Body of pancreas (tissue), 4 donors: Measurements from ENCODE around the gene TMEM132C. TPM values are rescaled to one million over a fixed set of nuclear protein-coding genes. Genes with fewer than 3 reads are reported as not detected.

ENCODE experiments used
- ATAC-seq: fragments of 150-250 bp; one replicate; pipeline ENCODE4 v1.9.1; 2016
- DNase-seq, 4 donors: peaks; one replicate each; pipeline ENCODE4 v3.0.0-alpha.2; 2019
- H3K27ac ChIP-seq, 4 donors: fragments of 200-600 bp; sonication (generic); 1 replicate in 3 of 4; 2 replicates in 1 of 4; pipeline versions ENCODE4 v1.5.1 to v1.6.1; 2016 to 2019; ENCODE audit warnings: mild to moderate bottlenecking in 1 of 4, mixed read lengths in 1 of 4, moderate library complexity in 1 of 4
- H3K27me3 ChIP-seq, 2 donors: fragments of 200-600 bp; sonication (generic); one replicate each; pipeline ENCODE4 v1.6.0; 2016; ENCODE audit warnings: mild to moderate bottlenecking in 1 of 2
- H3K36me3 ChIP-seq, 2 donors: fragments of 200-600 bp; sonication (generic); replicated peaks in 1 of 2; 2 replicates each; pipeline ENCODE4 v1.5.1; 2016; ENCODE audit warnings: low read depth in 2 of 2; ENCODE audit not compliant: insufficient read depth in 1 of 2
- H3K4me1 ChIP-seq: fragments of 200-600 bp; sonication (generic); one replicate; pipeline ENCODE4 v1.6.0; 2016
- H3K4me3 ChIP-seq, 2 donors: fragments of 200-600 bp; sonication (generic); 1 replicate in 1 of 2; 2 replicates in 1 of 2; pipeline ENCODE4 v1.5.1; 2016 to 2019
- H3K9me3 ChIP-seq, 3 donors: fragments of 200-600 bp; sonication (generic); 1 replicate in 2 of 3; 2 replicates in 1 of 3; pipeline ENCODE4 v1.5.1; 2016
- CTCF ChIP-seq, 7 experiments: fragments of 450-650 bp in 4 of 7; fragments of 200-600 bp in 3 of 7; sonication (generic) in 3 of 7; IDR thresholded peaks; one replicate each; pipeline ENCODE4 v1.5.1; 2016 to 2019; ENCODE audit warnings: antibody characterized with exemption in 7 of 7
- POLR2A ChIP-seq, 3 donors: fragments of 450-650 bp; IDR thresholded peaks; one replicate each; pipeline ENCODE4 v1.6.1; 2016; ENCODE audit warnings: antibody characterized with exemption in 3 of 3, mild to moderate bottlenecking in 2 of 3
- WGBS, 2 donors: methylation state at CpG; one replicate each; pipeline ENCODE4 v1.1.5; 2017; 5-methylcytosine and 5-hydroxymethylcytosine counted together
- intact Hi-C: fragments of 100-400 bp; cut with DNase I; formaldehyde crosslinking; loops from one replicate; pipeline ENCODE4 v1.15.1; 2023
- total RNA-seq, 2 donors: library from RNA; depleted of rRNA; stranded (reverse); fragments of >200 nt; gene quantifications; one replicate each; pipeline ENCODE4 v1.1.0, GENCODE V29; 2016

Gene TMEM132C
- total RNA-seq, 2 donors from 2014 or later: 4.4 to 8.2 TPM

- Histone ChIP-seq H3K27ac (no peak overlapping the region), H3K36me3 (no peaks in the 10 kb centered on the region), H3K9me3 (no peaks in the 10 kb centered on the region), H3K4me3 (no peak overlapping the region), H3K27me3 (no peaks in the 10 kb centered on the region), H3K4me1 (no peaks in the 10 kb centered on the region)
- intact Hi-C loops: loop anchor here (10.0 kb wide), 1 partner anchor 117 kb away; the partner anchor contains the start of gene TMEM132C
- no peak for ATAC-seq
- no peak for TF ChIP-seq POLR2A (IDR thresholded peaks at IDR 0.05)
- no peak for TF ChIP-seq CTCF (IDR thresholded peaks at IDR 0.05)
- WGBS, 2 donors: 19 to 29% methylated on average over 10 of the region's 10 CpGs
- DNase-seq: no peak
These were observed 115.0 kb downstream of the TMEM132C start for GRCh38 chr12:128381946-128382345.

- TF ChIP-seq CTCF (IDR thresholded peaks at IDR 0.05) (no peak), POLR2A (IDR thresholded peaks at IDR 0.05) (no peak)
- Histone ChIP-seq H3K4me3 (no peak overlapping the region), H3K4me1 (no peaks in the 10 kb centered on the region), H3K9me3 (no peaks in the 10 kb centered on the region), H3K27me3 (peaks cover 0 to 6% of the 10 kb centered on the region in 2 donors), H3K36me3 (no peaks in the 10 kb centered on the region), H3K27ac (no peak overlapping the region)
- DNase-seq: no peak
- no peak for ATAC-seq
- intact Hi-C loops: loop anchor here (10.0 kb wide), 1 partner anchor 118 kb away; the partner anchor contains the start of gene TMEM132C
- WGBS, 2 donors: 59 to 70% methylated on average over 5 to 7 of the region's 7 CpGs
These were observed 116.0 kb downstream of the TMEM132C start for GRCh38 chr12:128382946-128383345.

- Histone ChIP-seq H3K27me3 (peaks cover 0 to 6% of the 10 kb centered on the region in 2 donors), H3K4me3 (no peak overlapping the region), H3K27ac (no peak overlapping the region), H3K4me1 (no peaks in the 10 kb centered on the region), H3K9me3 (no peaks in the 10 kb centered on the region), H3K36me3 (no peaks in the 10 kb centered on the region)
- intact Hi-C loops: loop anchor here (10.0 kb wide), 1 partner anchor 119 kb away; the partner anchor contains the start of gene TMEM132C
- WGBS, 2 donors: 23 to 34% methylated on average over 10 to 18 of the region's 18 CpGs
- TF ChIP-seq CTCF (IDR thresholded peaks at IDR 0.05): no peak
- TF ChIP-seq POLR2A (IDR thresholded peaks at IDR 0.05): no peak
- ATAC-seq: no peak
- DNase-seq: no peak
These were observed 116.5 kb downstream of the TMEM132C start for GRCh38 chr12:128383357-128383937.

GRCh38 chr12:128385736-128386135 lies 118.8 kb downstream of the TMEM132C start:
- Histone ChIP-seq H3K27ac (no peak overlapping the region), H3K4me1 (no peaks in the 10 kb centered on the region), H3K27me3 (peaks cover 0 to 6% of the 10 kb centered on the region in 2 donors), H3K4me3 (no peak overlapping the region), H3K36me3 (no peaks in the 10 kb centered on the region), H3K9me3 (no peaks in the 10 kb centered on the region)
- no peak for TF ChIP-seq POLR2A (IDR thresholded peaks at IDR 0.05)
- no peak for TF ChIP-seq CTCF (IDR thresholded peaks at IDR 0.05)
- intact Hi-C loops: loop anchor here (10.0 kb wide), 1 partner anchor 121 kb away; the partner anchor contains the start of gene TMEM132C
- no peak for DNase-seq
- WGBS, 2 donors: 62 to 74% methylated on average over 9 of the region's 9 CpGs
- no peak for ATAC-seq
